ENCODE data around the gene RBBP4. TPM values are rescaled to one million over a fixed set of nuclear protein-coding genes. Genes with fewer than 3 reads are reported as not detected.
A peak's percentile ranks its signal among the peaks of the same experiment; 100 is the strongest.

The RBBP4 gene
- total and polyA plus RNA-seq, 2 of the 13 experiments (the other 11 are each of a cell fraction or from before 2014, with no cell fraction given): 64.4 to 166 TPM

- FAIRE-seq: peak; percentile 76
- H4K20me1 ChIP-seq (ENCODE audit: insufficient read depth, low read length): no peaks in the 10 kb centered on the region
- TF ChIP-seq KDM2A (CRISPR knock-in tag; IDR thresholded peaks at IDR 0.05; ENCODE audit: borderline replicate concordance, low read depth) (peak; percentile 90), LCORL (IDR thresholded peaks at IDR 0.05) (no peak), LCORL (CRISPR knock-in tag; IDR thresholded peaks at IDR 0.05) (no peak), ZNF720 (CRISPR knock-in tag; IDR thresholded peaks at IDR 0.05) (no peak), MLLT10 (CRISPR knock-in tag; IDR thresholded peaks at IDR 0.05) (no peak), RXRA (CRISPR knock-in tag; IDR thresholded peaks at IDR 0.05) (peak; percentile 72; the same call in 1 of the 2 replicates), ZMYM4 (CRISPR knock-in tag; IDR thresholded peaks at IDR 0.05) (peak; percentile 87), KLF6 (CRISPR knock-in tag; IDR thresholded peaks at IDR 0.05) (no peak), ZFP82 (CRISPR knock-in tag; IDR thresholded peaks at IDR 0.05; ENCODE audit: borderline replicate concordance) (no peak), GATA4 (IDR thresholded peaks at IDR 0.05; ENCODE audit: borderline replicate concordance, low read depth) (peak; percentile 77), RAD21 (CRISPR knock-in tag; IDR thresholded peaks at IDR 0.05) (0 out of 2 replicates have a peak, but pooled peaks have one; percentile 24), ZNF274 (CRISPR knock-in tag; IDR thresholded peaks at IDR 0.05) (no peak), ZNF547 (CRISPR knock-in tag; IDR thresholded peaks at IDR 0.05) (no peak), MEF2D (CRISPR knock-in tag; IDR thresholded peaks at IDR 0.05) (0 out of 2 replicates have a peak, but pooled peaks have one; percentile 44), U2AF2 (IDR thresholded peaks at IDR 0.05; ENCODE audit: low read depth, low read length) (no peak), HBP1 (CRISPR knock-in tag; IDR thresholded peaks at IDR 0.05; ENCODE audit: low read depth) (no peak), ZSCAN29 (CRISPR knock-in tag; conservative IDR thresholded peaks at IDR 0.05) (no peak), RBM22 (optimal IDR thresholded peaks at IDR 0.05; ENCODE audit: low read length) (peak; percentile 43), ZNF678 (CRISPR knock-in tag; IDR thresholded peaks at IDR 0.05) (no peak), MTA1 (CRISPR knock-in tag; IDR thresholded peaks at IDR 0.05; ENCODE audit: borderline replicate concordance) (0 out of 2 replicates have a peak, but pooled peaks have one; percentile 30), PHF8 (CRISPR knock-in tag; IDR thresholded peaks at IDR 0.05) (peak; percentile 78), NR2F6 (IDR thresholded peaks at IDR 0.05) (peak; percentile 59; the same call in 1 of the 2 replicates), NR2F6 (CRISPR knock-in tag; IDR thresholded peaks at IDR 0.05) (peak; percentile 79), HDAC1 (CRISPR knock-in tag; IDR thresholded peaks at IDR 0.05) (peak; percentile 73), NR2F1 (CRISPR knock-in tag; IDR thresholded peaks at IDR 0.05) (peak in 1 of 2 experiments; percentile 61; a peak in 3 of 4 replicates)
- TF ChIP-seq, protein P1, sequence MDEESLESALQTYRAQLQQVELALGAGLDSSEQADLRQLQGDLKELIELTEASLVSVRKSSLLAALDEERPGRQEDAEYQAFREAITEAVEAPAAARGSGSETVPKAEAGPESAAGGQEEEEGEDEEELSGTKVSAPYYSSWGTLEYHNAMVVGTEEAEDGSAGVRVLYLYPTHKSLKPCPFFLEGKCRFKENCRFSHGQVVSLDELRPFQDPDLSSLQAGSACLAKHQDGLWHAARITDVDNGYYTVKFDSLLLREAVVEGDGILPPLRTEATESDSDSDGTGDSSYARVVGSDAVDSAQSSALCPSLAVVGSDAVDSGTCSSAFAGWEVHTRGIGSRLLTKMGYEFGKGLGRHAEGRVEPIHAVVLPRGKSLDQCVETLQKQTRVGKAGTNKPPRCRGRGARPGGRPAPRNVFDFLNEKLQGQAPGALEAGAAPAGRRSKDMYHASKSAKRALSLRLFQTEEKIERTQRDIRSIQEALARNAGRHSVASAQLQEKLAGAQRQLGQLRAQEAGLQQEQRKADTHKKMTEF (CRISPR knock-in tag; IDR thresholded peaks at IDR 0.05): peak; percentile 67
Measured at GRCh38 chr1:32612189-32612881, 38.7 kb upstream of the RBBP4 start.

More at GRCh38 chr1:32612189-32612881, 38.7 kb upstream of the RBBP4 start:
- 20% methylated on average over 15 of the region's 35 CpGs for WGBS (ENCODE audit: low lambda C conversion rate)
- Histone ChIP-seq H3K4me2 (ENCODE audit: low read depth, low read length) (peak overlapping the region; percentile 97), H2AFZ (ENCODE audit: low read length) (no peak overlapping the region), H3K9ac (ENCODE audit: insufficient read depth, low read depth, low read length) (peak overlapping the region; percentile 79), H3K27ac (ENCODE audit: extremely low read length, insufficient read depth, low read length) (peak overlapping the region; percentile 73), H3K9me3 (ENCODE audit: low read length) (no peaks in the 10 kb centered on the region), H3K4me1 (ENCODE audit: insufficient read depth, low read length) (peaks cover 15% of the 10 kb centered on the region), H3K4me3 (replicated peaks in 1 of 3; ENCODE audit: insufficient read depth in 1 of 3, low read depth in 2 of 3, low read length in 3 of 3) (peak overlapping the region; percentile 74 to 90 (median 74)), H3K36me3 (replicated peaks in 1 of 2; ENCODE audit: control insufficient read depth in 1 of 2, insufficient read depth in 2 of 2, low read length in 2 of 2) (no peaks in the 10 kb centered on the region), H3K27me3 (ENCODE audit: control insufficient read depth in 1 of 2, insufficient read depth in 2 of 2, low read length in 2 of 2) (no peaks in the 10 kb centered on the region; a peak in 1 of 5 replicates), H3K79me2 (ENCODE audit: insufficient read depth, low read length) (no peaks in the 10 kb centered on the region)
- ChIA-PET POLR2A (interaction anchor here (0.7 to 1.8 kb wide), 7 partner anchors 10 to 599 kb away, joined by 3 to 6 read pairs (median 4); partner anchors contain the start of genes KHDRBS1, RBBP4 and ZBTB8OS), CTCF (ENCODE audit: low intra/inter-chr PET ratio, low total read pairs) (no interaction called here)
- DNase-seq (ENCODE audit: low spot score): peak; percentile 82
- ATAC-seq: peak; percentile 100
- in situ Hi-C loops (cut with HindIII; ENCODE audit: extremely low pct_ligation_motif_present, low pct_unique_long_range_greater_than_20kb) (no loop called here), intact Hi-C loops (cut with micrococcal nuclease; ENCODE audit: unreplicated experiment) (no loop called here)
- TSS peak; percentile 98 for BruUV-seq (replicated peaks)
